ENCODE data around the gene PHGDH.

Gene PHGDH

DNA sequence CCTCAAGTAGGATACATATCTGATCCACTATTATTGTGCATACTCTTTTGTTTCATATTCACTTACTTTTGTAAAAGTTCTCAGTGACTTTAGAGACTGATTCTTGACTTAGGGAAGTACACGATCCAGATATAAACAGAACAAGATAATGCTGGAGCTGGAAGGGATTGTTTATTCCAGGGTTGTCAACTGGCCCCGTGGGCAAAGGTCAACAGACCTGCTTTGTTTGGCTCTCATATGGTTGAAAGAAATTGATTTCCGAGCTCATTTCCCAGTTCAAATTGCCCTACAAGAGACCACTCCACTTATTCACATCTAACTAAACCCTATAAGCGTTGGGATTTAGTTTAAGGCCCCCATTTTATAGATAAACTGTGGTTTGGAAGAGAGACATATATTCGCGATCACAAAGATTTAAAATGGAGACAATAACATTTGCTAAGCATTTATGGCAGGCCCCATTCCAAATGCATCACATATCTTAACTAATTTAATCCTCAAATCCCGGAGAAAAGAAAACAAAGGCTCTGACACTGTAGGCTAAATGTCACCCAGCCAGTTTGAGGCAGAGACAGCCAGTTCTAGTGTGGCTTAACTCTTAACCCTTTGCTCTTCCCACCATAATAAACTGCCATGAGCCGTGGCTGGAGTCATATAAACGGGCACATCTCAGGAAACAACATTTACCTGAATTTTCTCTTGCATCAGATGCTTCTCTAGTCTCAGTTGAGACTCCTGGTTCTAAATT, 78.9 kb downstream of the PHGDH start:
- DNase-seq (ENCODE audit: low read depth in 3 of 3): no peak

DNA sequence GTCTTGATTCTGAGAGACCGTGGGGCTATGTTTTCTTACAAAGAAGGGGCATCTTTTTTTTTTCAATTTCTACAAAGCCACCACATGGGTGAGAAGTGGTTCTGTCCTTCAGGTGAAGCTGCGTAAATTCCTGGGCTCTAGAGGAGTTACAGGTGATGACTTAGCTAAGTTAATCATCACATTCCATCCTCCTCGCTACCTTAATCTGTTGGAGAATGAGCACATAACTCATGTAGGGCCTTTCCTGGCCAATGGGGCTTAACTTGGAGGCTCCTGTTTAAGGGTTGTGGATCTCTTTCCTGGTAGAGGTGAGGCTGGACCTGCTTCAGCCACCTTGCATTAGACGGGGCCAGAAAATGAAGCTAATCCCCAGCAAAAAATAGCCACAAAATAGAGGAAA, 79.6 kb downstream of the PHGDH start:
- no peak for DNase-seq (ENCODE audit: low read depth in 3 of 3)

All from stimulated activated CD4-positive, alpha-beta T cell treated with anti-CD3 and anti-CD28 coated beads, TNF-alpha, amount 100 ng/mL, for 48 hours (primary cell).